HG03108 (cell line): ENCODE data around the gene NOTCH2.

Experiments
- ATAC-seq: cut with Tn5 transposase; IDR thresholded peaks from one replicate; pipeline ENCODE4 v1.9.1; 2021; ENCODE audit warnings: moderate library complexity; ENCODE audit not compliant: unreplicated experiment

NOTCH2 gene

GRCh38 chr1:119948342-119949214, 120.9 kb downstream of the NOTCH2 start:
- no peak for ATAC-seq

GRCh38 chr1:119947468-119947867, 122.0 kb downstream of the NOTCH2 start:
- ATAC-seq: no peak

- no peak for ATAC-seq
These were observed 122.7 kb downstream of the NOTCH2 start for GRCh38 chr1:119946724-119947123.

- no peak for ATAC-seq
These were observed 126.2 kb downstream of the NOTCH2 start for GRCh38 chr1:119943216-119943615.

GRCh38 chr1:119941392-119941791, 128.1 kb downstream of the NOTCH2 start:
- ATAC-seq: no peak

- ATAC-seq: no peak
These were observed 128.8 kb downstream of the NOTCH2 start for GRCh38 chr1:119940697-119941096.

GRCh38 chr1:119937198-119937597, 132.3 kb downstream of the NOTCH2 start:
- ATAC-seq: no peak

- no peak for ATAC-seq
These were observed 133.5 kb downstream of the NOTCH2 start for GRCh38 chr1:119935915-119936314.

- no peak for ATAC-seq
These were observed 134.1 kb downstream of the NOTCH2 start for GRCh38 chr1:119935373-119935772.

GRCh38 chr1:119933397-119933796, 136.1 kb downstream of the NOTCH2 start:
- ATAC-seq: no peak

GRCh38 chr1:119929643-119930315, 139.7 kb downstream of the NOTCH2 start:
- ATAC-seq: no peak

DNA sequence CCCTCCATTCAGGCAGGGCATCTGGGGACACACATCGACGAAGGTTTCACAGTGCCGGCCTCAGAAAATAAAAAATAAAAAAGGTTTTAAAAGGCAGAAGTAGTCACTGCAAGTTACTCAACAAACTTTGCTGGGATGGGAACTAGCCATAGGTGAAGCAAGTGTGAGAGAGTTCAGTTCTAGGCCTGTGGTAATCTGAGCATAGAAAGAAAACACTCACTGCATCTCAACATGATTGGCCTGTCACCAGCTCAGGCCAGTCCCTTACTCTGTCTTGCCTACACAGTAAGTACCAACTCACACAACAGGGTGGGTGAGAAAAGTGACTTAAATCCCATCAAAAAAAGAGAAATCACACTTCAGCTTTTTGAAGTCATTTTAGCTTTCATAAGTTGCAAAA, 142.9 kb downstream of the NOTCH2 start:
- ATAC-seq: no peak

GRCh38 chr1:119924948-119925898, 144.2 kb downstream of the NOTCH2 start:
- ATAC-seq: no peak

GRCh38 chr1:119920104-119920968, 149.1 kb downstream of the NOTCH2 start:
- ATAC-seq: no peak

DNA sequence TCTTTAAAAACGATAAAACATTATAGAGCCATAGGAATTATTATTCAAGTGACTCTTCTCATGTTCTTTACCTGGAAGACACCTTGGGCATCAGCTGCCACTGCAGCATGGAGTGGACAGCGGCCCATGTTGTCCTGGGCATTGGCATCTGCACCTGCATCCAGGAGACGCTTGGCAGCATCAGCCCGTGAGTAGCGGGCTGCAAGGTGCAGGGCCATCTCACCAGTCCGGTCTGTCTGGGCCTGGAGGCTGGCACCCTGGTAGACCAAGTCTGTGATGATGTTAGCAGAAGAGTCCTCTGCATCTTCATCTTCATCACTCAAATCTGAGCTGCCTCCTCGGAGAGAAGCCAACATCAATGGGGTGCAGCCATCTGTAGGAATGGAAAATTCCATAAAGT, 150.2 kb downstream of the NOTCH2 start:
- no peak for ATAC-seq

- ATAC-seq: no peak
These were observed 151.2 kb downstream of the NOTCH2 start for GRCh38 chr1:119918301-119918700.

GRCh38 chr1:119917304-119918055, 152.0 kb downstream of the NOTCH2 start:
- ATAC-seq: no peak

DNA sequence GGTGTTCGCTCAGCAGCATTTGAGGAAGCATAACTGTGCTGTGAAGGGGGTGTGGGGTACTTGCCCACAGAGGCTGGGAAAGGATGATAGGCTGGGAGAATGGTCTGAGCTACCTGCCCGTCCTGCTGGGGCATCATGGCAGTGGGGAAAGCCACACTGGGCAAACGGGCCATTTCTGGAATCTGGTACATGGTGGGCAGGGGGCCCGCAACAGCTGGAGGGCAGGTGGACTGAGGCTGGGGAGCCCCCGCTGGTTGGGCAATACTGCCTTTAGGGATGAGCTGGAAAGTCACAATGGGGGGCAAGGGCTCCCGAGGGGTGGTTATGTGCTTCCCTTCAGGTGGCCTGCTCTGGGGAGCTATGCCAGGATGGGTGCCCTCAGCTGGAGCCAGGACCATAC, 153.9 kb downstream of the NOTCH2 start:
- no peak for ATAC-seq

GRCh38 chr1:119914071-119914470, 155.4 kb downstream of the NOTCH2 start:
- no peak for ATAC-seq

GRCh38 chr1:119912963-119913362, 156.5 kb downstream of the NOTCH2 start:
- no peak for ATAC-seq
